Tibial nerve (tissue), 4 donors: ENCODE measurements around the gene SLC35D1. TPM values are rescaled to one million over a fixed set of nuclear protein-coding genes. Genes with fewer than 3 reads are reported as not detected.

Source experiments
- DNase-seq, 2 donors: peaks; one replicate each; pipeline ENCODE4 v3.0.0-alpha.2; 2019; ENCODE audit warnings: low spot score in 2 of 2
- H3K27ac ChIP-seq, 4 donors: fragments of 200-600 bp; sonication (generic) in 3 of 4; one replicate each; pipeline ENCODE4 v1.5.1; 2017 to 2019; ENCODE audit warnings: mild to moderate bottlenecking in 1 of 4
- H3K27me3 ChIP-seq, 2 donors: fragments of 200-600 bp; sonication (generic) in 1 of 2; one replicate each; pipeline versions ENCODE4 v1.5.1 to v1.6.0; 2017 to 2019
- H3K36me3 ChIP-seq, 3 donors: fragments of 200-600 bp; sonication (generic); one replicate each; pipeline ENCODE4 v1.5.1; 2018 to 2019
- H3K4me1 ChIP-seq, 4 donors: fragments of 200-600 bp; sonication (generic) in 3 of 4; one replicate each; pipeline ENCODE4 v1.5.1; 2017 to 2019
- H3K4me3 ChIP-seq, 4 donors: fragments of 200-600 bp; sonication (generic) in 3 of 4; one replicate each; pipeline ENCODE4 v1.5.1; 2017 to 2019; ENCODE audit warnings: mild to moderate bottlenecking in 1 of 4, moderate library complexity in 1 of 4
- H3K9me3 ChIP-seq, 4 donors: fragments of 200-600 bp; sonication (generic) in 3 of 4; one replicate each; pipeline ENCODE4 v1.5.1; 2017 to 2019
- CTCF ChIP-seq, 5 experiments: fragments of 200-600 bp in 3 of 5; fragments of 450-650 bp in 2 of 5; sonication (generic) in 3 of 5; IDR thresholded peaks; one replicate each; pipeline ENCODE4 v1.5.1; 2016 to 2019; ENCODE audit warnings: antibody characterized with exemption in 5 of 5, mild to moderate bottlenecking in 3 of 5, moderate library complexity in 2 of 5
- EP300 ChIP-seq, 2 donors: sonication (generic); formaldehyde crosslinking; IDR thresholded peaks; one replicate each; pipeline ENCODE4 v1.6.1; 2017; ENCODE audit warnings: antibody characterized with exemption in 2 of 2, mild to moderate bottlenecking in 1 of 2
- POLR2A ChIP-seq, 2 donors: fragments of 450-650 bp; IDR thresholded peaks; one replicate each; pipeline ENCODE4 v1.6.1; 2017; ENCODE audit warnings: antibody characterized with exemption in 2 of 2, mild to moderate bottlenecking in 2 of 2, moderate library complexity in 2 of 2
- WGBS, 2 donors: methylation state at CpG; one replicate each; pipeline ENCODE4 v1.1.5; 2018; 5-methylcytosine and 5-hydroxymethylcytosine counted together
- total RNA-seq, 4 donors: library from RNA; depleted of rRNA; stranded (reverse); fragments of >200 nt; gene quantifications; one replicate each; pipeline ENCODE4 v1.1.0, GENCODE V29; 2016

SLC35D1 gene
- total RNA-seq, 4 donors from 2014 or later: 8.7 to 10.5 (median 9.1) TPM

GRCh38 chr1:66998972-66999371 is 55.0 kb downstream of the SLC35D1 start:
- TF ChIP-seq CTCF (IDR thresholded peaks at IDR 0.05): no peak
- no peak overlapping the region for H3K4me3 ChIP-seq
- no peak for DNase-seq
- H3K9me3 ChIP-seq: no peaks in the 10 kb centered on the region
- no peak overlapping the region for H3K27ac ChIP-seq
- H3K4me1 ChIP-seq: peaks cover 0 to 2% (median 0%) of the 10 kb centered on the region in 4 donors
- H3K36me3 ChIP-seq: peaks cover 0 to 49% (median 0%) of the 10 kb centered on the region in 3 donors
- H3K27me3 ChIP-seq: no peaks in the 10 kb centered on the region

GRCh38 chr1:66996018-66996682 is 57.8 kb downstream of the SLC35D1 start:
- peaks cover 0 to 41% (median 0%) of the 10 kb centered on the region in 3 donors for H3K36me3 ChIP-seq
- H3K9me3 ChIP-seq: no peaks in the 10 kb centered on the region
- 73% methylated on average over 7 of the region's 7 CpGs for whole genome bisulfite sequencing, 2 donors
- H3K4me1 ChIP-seq: peaks cover 0 to 2% (median 0%) of the 10 kb centered on the region in 4 donors
- TF ChIP-seq CTCF (IDR thresholded peaks at IDR 0.05): peak; percentile 42 to 63 (median 59)
- no peak for TF ChIP-seq EP300 (IDR thresholded peaks at IDR 0.05)
- no peak overlapping the region for H3K4me3 ChIP-seq
- peak; percentile 21 to 67 for DNase-seq
- no peak overlapping the region for H3K27ac ChIP-seq
- no peaks in the 10 kb centered on the region for H3K27me3 ChIP-seq

- no peak for DNase-seq
- TF ChIP-seq EP300 (IDR thresholded peaks at IDR 0.05) (no peak), POLR2A (IDR thresholded peaks at IDR 0.05) (no peak), CTCF (IDR thresholded peaks at IDR 0.05) (no peak)
- WGBS, 2 donors: 65 to 89% methylated on average over 3 of the region's 3 CpGs
- peaks cover 0 to 2% (median 0%) of the 10 kb centered on the region in 4 donors for H3K4me1 ChIP-seq
- H3K4me3 ChIP-seq: no peak overlapping the region
- H3K27me3 ChIP-seq: no peaks in the 10 kb centered on the region
- H3K36me3 ChIP-seq: peaks cover 0 to 50% (median 0%) of the 10 kb centered on the region in 3 donors
- no peak overlapping the region for H3K27ac ChIP-seq
- H3K9me3 ChIP-seq: no peaks in the 10 kb centered on the region
These were observed 60.9 kb downstream of the SLC35D1 start for GRCh38 chr1:66993076-66993475.

- TF ChIP-seq CTCF (IDR thresholded peaks at IDR 0.05) (no peak), POLR2A (IDR thresholded peaks at IDR 0.05) (no peak), EP300 (IDR thresholded peaks at IDR 0.05) (no peak)
- 30 to 42% methylated on average over 1 of the region's 1 CpG for WGBS, 2 donors
- no peaks in the 10 kb centered on the region for H3K27me3 ChIP-seq
- H3K4me1 ChIP-seq: peaks cover 0 to 10% (median 3%) of the 10 kb centered on the region in 4 donors
- no peaks in the 10 kb centered on the region for H3K9me3 ChIP-seq
- no peak overlapping the region for H3K4me3 ChIP-seq
- no peak for DNase-seq
- no peak overlapping the region for H3K27ac ChIP-seq
- peaks cover 0 to 69% (median 0%) of the 10 kb centered on the region in 3 donors for H3K36me3 ChIP-seq
These were observed 68.1 kb downstream of the SLC35D1 start for GRCh38 chr1:66985835-66986234.

- Histone ChIP-seq H3K27me3 (no peaks in the 10 kb centered on the region), H3K4me1 (peaks cover 0 to 10% (median 3%) of the 10 kb centered on the region in 4 donors), H3K27ac (no peak overlapping the region), H3K9me3 (no peaks in the 10 kb centered on the region), H3K4me3 (no peak overlapping the region), H3K36me3 (peaks cover 0 to 63% (median 0%) of the 10 kb centered on the region in 3 donors)
- TF ChIP-seq CTCF (IDR thresholded peaks at IDR 0.05) (no peak), EP300 (IDR thresholded peaks at IDR 0.05) (no peak), POLR2A (IDR thresholded peaks at IDR 0.05) (no peak)
- 91 to 98% methylated on average over 1 of the region's 1 CpG for WGBS, 2 donors
- DNase-seq: no peak
These were observed 69.5 kb downstream of the SLC35D1 start for GRCh38 chr1:66984491-66984890.
